GM19043 (cell line): ENCODE data around the gene FBXL7.

Source experiments
- ATAC-seq: cut with Tn5 transposase; IDR thresholded peaks from one replicate; pipeline ENCODE4 v1.9.1; 2021; ENCODE audit warnings: low read depth; ENCODE audit not compliant: unreplicated experiment

The FBXL7 gene

DNA sequence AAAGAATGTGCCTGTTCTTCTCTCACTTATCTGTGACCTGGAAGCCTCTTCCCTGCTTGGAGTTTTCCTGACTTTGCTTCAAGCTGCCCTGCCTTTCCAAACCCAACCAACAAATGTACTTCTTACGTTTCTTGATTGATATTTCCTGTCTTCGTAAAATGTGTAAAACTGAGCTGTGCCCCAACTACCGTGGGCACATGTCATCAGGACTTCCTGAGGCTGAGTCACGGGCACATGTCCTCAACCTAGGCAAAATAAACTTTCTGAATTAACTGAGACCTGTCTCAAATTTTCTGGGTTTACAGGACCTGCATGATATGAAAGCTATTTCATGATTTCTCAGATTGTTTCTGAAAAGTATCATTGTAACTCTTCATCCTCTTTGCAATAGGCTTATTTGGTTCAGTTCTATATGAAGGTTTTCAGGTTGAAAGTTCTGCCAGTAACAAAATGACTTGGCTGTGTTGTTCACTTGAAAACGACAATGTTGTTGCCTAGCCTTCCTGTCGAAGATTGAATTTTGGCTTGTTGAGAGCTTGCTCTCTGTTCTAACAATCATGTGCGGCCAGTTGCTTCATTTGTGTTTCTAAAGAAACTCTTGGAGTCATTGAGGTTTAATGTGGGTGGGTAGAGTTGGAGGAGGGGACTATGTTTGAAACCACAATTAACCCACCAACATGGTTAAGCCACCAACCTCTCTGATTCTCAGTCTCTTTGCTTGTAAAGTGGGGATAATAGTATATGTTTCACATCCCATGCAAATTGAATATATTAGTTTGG lies 145.6 kb downstream of the FBXL7 start:
- no peak for ATAC-seq

DNA sequence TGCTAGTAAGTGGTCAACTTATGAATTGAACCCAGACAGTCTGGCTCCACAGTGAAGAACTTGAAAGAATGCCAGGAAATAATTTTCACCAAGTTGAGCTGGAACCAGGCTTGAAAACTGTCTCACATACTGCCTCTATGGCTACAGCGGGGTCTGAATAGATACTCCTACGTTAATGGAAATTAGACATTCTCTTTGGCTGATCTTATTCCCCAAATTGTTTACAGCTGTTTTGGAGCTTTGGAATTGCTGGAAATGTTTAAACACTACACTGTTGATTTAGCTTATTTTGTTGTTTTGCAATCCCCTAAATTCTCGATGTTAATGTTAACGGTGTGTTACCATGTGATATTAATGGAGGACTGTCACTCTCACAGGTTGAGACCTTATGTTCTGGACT lies 146.4 kb downstream of the FBXL7 start:
- no peak for ATAC-seq

DNA sequence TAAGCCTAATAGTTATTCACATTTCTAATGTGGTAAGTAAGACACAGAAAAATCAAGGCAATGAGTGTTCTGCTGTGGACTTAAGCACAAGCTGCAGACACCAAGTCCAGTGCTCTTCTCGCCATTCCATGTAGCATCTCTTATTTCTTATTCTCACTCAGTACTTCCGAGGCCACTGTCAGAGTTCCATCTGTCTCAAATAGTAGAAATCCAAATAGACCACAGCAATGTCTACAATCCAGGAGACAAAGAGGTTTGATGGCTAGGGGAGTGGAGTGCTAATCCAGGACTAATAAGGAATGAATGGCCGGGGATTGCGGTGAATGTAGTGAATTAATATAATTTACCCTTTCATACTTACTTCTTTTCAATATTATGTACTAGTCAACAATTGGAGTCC lies 147.3 kb downstream of the FBXL7 start:
- no peak for ATAC-seq

DNA sequence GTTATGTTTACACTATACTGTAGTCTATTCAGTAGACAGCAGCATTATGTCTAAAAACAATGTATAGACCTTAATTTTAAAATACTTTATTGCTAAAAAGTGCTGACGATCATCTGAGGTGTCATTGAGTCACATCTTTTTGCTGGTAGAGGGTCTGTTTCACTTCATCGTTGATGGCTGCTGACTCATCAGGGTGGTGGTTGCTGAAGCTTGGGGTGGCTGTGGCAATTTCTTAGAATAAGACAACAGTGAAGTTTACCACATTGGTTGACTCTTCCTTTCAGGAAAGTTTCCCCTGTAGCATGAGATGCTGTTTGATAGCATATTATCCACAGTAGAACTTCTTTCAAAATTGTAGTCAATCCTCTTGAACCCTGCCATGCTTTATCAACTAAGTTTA lies 150.3 kb downstream of the FBXL7 start:
- ATAC-seq = no peak

DNA sequence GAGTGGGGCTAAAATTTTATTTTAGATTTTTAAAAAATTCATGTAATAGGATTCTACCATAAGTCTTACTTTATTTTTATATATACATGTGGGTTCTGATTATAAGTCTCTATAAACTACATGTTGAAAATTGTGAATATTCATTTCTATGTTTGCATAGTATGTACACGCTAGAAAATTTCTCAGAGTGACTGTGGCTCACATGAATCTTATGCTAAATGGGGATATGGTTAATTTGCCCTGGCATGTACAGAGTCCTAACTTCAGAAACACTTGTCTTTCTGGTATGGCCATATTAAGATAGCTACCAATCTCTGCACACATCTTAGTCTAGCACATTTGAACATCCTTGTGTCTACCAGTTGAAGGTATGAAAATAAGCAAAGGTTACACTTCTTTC lies 154.8 kb downstream of the FBXL7 start:
- no peak for ATAC-seq

DNA sequence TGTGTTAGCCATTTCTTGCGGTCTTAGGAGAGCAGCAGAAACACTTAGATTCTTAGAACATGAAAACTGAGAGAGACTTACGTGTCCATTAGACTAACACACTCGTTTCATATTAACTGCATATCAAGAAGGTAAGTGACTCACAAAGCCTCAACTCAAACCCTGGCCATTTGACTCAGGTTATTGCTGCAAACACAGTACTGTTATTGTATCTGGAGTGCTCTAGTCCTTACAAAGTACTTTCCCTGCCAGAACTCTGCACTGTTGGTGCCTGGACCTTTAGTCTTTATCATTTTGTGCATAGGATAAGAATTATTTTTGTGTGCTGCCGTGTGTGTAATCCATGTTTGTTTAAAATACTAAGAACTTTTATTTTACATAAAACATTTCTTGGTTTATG lies 155.7 kb downstream of the FBXL7 start:
- no peak for ATAC-seq

DNA sequence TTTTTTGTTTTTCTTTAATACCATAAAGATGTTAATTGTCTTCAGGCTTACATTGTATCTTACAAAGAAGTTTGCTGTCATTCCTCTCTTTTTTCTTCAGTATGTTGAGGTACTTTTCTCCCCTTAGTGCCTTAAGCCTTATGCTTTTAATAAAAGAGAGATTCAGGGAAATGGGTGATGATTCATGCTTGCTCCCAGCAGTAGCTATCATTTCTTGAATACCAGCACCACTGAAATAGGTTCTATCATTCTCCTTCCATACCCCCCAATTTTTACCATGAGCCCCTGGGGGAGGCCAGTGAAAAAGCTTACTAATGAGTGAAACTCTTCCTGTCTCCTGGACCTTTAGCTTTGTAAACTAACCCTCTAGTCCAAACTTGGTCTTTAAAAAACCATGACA lies 165.0 kb downstream of the FBXL7 start:
- ATAC-seq = no peak

DNA sequence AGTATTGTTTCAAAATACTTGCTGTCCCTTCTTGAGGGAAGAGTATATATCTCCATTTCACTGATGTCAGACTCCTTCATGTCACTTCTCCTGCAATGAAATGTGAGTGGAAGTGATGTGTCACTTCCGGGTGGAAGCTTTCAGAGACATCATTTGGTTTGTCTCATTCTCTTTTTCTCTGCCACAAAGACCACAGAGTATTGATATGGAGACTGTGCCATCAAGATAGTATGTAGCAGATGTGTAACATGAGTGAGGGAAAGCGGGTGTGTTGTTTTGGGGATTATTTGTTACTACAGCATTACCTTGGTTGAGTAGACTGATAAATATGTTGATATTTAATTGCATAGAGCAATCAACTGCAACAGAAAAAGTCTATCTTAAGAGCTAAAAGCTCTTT lies 169.8 kb downstream of the FBXL7 start:
- ATAC-seq = no peak

DNA sequence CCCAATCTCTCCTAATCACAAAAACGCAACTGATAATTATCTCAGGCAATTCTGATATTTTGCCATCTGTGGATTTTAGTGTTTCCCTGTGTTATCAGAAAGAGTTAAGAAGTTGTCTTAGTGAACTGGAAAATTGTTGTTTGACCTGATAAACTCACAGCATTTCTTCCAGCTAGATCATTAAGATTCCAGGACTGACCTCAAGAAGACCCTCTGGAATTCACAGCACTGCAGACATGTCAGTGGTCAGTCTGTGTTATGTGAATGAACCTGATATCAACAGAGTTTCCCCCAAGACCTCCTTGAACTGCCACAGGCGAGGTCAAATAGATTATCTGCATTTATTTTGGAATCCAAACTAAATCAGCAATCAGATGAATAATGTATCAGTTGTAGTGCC lies 174.7 kb downstream of the FBXL7 start:
- ATAC-seq = no peak

DNA sequence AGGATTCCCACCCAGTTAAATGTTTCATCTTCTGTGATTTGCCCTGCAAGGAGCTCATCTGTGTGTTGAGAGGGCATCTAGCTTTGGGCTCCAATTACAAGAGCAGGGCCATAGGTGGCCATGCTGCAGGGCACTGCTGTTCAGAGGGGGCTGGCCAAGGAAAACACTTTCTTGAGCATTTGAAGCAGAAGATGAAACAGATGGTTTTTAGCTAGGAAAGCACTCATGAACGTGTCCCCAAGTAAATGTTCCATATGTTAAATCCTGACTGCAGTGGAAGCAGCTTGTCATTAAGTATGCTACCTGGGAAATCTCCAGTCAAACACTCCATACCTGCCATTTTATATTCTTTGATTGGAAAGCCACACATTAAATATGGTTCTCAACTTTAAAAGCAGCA lies 176.6 kb downstream of the FBXL7 start:
- ATAC-seq = no peak

DNA sequence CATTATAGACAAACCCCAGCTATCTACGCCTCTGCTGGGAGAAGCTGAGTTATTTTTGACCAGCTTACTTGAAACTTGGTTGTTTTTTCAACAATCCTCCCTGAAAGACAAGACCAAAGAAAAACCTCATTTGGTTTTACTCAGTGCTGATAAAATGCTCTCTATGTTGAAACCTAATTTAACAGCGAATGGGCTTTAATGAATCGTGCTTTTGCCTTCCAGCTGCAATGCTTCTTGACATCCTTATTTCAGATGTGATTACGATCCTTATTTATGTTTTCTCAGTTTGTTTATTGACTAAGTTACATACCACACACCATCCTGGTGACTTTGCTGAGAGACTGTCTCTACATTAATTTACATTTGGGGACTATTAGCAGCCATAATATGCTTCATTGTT lies 179.2 kb downstream of the FBXL7 start:
- ATAC-seq = no peak

DNA sequence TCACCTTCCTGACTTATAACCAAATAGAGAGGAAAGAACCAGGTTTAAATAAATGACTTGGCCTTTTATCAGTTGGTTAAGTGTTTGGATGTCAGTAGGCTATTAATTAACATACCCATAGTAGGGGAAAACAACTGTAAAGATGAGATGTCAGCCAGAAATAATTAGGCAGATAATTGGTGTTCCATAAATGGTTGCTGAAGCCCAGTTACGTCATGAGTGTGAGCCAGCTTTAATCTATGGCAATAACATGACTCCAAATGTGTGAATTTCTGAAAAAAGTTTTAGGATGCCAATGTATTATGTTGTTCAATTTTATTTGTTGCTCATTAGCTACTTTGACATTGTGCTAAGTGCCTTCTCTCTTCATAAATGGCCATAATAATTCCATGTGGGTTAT lies 180.5 kb downstream of the FBXL7 start:
- ATAC-seq = no peak

DNA sequence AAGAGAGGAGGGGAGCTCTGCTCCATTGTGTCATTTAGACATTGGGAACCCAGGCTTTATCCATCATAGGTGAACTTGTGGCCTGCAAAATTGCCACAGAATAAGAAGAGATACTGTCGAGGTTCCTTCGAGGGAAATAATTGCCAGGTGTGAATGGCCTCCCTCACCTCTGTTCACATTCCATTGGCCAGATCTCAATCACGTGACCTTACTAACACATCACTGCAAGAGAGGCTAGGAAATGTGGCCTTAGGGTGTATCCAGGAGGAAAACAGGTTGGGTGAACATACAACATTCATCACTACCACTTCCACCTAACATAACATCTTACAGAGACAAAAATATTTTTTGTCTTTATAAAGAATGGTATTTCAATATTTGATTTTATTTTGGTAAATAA lies 182.1 kb downstream of the FBXL7 start:
- ATAC-seq = no peak

DNA sequence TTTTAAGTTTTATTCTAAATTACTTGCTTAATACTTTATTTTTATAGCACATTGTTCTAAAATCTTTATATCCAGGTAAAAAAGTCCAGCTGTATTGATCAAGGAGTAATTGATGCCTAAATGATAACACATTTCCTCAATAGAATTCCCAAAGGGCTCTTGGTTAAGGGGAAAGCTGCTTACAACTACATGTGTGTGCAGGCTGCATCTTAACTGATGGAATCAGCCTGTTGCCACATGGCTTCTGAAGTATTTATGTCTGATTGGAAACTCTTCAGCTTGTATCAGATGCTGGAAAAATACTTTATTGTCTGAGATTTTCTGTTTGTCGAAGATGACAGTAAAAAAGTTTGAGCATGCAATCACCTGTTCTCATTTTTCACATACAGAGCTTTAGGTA lies 182.6 kb downstream of the FBXL7 start:
- no peak for ATAC-seq

DNA sequence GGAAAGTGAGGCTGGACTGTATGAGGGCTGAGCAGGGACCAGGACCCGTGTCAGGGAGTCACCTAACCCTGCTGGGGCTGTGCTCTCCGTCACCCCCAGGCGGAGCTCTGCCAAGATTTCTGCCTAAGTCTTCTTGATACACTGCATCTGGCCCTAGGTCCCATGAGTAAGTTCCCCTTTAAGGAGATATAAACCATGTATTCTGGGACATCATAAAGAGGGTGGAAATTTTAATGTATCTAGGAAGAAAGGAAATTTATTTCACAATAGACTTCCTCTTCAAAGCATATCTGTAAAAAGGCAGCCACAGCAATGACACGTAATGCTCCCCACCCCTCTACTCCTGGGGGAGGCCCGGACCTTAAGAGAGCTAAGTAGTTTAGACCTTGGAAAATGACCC lies 183.4 kb downstream of the FBXL7 start:
- no peak for ATAC-seq

DNA sequence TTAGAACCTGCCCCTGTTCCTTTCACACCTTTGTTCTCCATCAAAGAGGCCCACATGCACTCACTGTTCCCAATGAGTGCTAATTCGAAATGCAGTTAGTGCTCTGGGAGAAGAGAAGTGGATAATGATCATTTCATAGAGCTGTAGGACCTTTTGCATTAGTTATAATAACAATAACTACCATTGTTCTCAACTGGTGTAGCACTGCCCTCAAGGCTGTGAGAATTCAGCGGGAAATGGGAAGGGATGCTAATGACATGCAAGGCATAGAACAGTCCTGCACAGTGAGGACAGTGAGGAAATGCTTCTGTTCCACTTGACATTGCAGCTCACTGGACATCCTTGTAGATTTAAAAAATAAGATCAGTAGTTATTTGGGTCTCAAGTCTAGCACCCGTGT lies 187.4 kb downstream of the FBXL7 start:
- no peak for ATAC-seq

DNA sequence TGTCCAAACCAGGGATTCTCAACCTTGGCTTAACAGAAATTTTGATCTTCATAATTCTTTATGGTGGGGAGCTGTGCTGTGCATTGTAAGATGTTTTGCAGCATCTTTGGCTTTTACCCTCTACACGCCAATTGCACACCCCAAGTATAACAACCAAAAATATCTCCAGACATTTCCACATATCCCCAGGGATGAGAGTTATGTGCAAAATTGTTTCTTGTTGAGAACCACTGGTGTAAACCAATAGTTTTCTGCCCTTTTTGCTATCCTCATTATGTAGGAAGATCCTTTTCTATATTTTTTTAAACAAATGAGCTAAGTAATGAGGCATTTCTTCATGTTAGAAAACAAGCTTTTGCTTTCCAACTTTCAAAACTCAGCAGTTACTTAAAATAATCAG lies 189.9 kb downstream of the FBXL7 start:
- no peak for ATAC-seq

DNA sequence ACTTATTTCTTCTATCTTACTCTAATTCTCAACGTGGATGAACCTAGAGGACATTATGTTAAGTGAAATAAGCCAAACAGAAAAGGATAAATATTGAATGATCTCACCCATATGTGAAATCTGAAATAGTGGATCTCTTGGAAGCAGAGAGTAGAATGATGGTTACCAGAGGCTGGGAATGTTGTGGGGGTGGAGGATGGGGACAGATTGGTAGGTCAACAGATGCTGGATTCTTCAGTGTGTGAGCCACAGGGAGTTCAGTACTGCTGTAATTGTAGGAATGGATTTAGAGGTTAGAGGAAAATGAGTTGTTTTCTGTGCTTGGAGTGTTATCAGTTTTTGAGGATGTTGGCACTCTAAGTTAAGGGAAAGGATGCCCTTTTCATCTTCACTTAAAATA lies 190.6 kb downstream of the FBXL7 start:
- ATAC-seq = no peak

DNA sequence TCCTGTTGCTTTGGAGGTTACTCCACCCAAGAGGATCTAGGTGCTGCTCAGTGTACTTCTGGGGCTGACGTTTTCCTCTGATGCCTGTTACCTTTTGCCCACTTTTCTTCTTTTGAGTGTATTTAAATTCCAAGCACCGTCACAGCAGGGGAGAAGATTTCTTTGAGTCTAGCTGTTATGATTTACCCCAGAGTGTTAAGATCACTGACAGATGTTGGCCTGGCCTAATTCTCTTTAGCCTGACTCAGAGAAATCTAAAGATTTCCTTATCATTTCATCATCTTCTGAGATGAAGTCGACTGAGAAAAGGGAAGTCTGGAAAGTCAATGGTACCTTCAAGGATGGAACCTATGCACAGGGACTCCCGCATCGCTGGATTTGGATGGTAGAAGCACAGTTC lies 191.5 kb downstream of the FBXL7 start:
- no peak for ATAC-seq

DNA sequence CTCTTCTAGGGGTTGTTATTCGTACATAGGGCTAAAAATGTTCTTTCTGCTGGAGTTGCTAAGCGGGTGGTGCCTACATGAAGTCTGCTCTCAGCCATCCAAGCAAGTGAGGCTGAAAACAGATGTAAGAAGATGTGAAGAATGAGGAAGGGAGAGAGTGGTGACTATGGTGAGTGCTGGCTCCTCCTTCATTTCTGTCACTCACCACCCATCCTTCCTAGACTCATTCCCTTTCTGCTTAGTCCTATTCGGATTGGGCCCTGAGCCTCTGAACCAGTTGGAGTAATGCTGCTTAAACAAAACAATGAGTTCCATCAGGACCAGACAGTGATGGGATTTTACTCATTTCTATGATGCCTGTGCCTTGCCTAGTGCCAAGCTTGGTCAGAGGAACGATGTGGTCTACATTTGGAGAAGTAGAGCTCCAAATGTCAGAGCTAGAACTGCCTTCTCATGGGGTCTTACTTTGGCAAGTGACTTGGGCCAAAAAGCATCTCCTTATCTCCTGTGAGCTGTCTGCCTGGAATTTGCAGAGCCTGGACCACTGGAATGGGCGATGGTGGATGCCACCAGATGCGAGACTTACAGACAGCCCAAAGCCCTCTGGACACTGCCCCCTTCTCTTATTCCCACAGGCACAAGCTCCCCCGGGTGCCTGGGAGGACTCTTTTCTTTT lies 192.9 kb downstream of the FBXL7 start:
- ATAC-seq = no peak

DNA sequence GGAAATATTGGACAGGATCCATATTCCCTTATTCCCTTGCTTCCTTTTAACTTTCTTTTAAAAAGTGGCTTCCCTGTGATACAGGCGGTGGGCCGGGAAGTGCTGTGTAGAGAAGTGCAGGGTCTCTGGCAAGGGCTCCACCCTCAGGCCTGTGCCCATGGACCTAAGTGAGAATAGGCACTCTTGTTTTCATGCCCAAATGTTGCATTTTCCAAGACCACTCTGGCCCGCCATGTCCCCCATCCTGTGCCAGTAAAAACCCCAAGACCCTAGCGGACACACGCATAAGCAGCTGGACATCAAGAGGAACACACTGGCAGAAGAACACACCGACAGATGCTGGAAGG lies 193.4 kb downstream of the FBXL7 start:
- no peak for ATAC-seq

DNA sequence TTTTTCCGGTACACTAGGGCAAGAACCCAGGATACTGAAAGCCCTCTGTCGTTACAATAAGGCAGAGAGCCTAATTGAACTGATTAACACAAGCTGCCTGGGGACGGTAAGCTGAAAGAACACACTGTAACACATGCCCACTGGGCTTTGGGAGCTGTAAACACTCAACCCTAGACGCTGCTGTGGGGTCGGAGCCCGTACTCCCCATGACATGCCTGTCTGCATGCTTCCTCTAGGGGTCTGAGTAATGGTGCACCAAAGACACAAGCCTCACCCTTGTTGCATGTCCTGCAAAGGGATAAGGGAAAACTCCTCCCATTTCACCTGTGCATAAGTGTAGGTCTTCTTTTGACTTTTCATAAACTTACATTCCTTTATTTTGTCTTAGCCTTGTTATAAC lies 194.0 kb downstream of the FBXL7 start:
- no peak for ATAC-seq
